HepG2 (cell line): ENCODE data around the gene EPO. TPM values are rescaled to one million over a fixed set of nuclear protein-coding genes. Genes with fewer than 3 reads are reported as not detected.
A peak's percentile ranks its signal among the peaks of the same experiment; 100 is the strongest.

Experiments used
- FIP1L1 ChIP-seq: fragments of 200-400 bp; formaldehyde crosslinking; IDR thresholded peaks from 2 replicates; pipeline ENCODE4 v1.6.1; 2018; ENCODE audit warnings: low read depth, mild to moderate bottlenecking, low read length, moderate library complexity, borderline replicate concordance; ENCODE audit not compliant: insufficient read depth
- FOXK1 ChIP-seq: sonication (generic); formaldehyde crosslinking; IDR thresholded peaks from 2 replicates; pipeline ENCODE4 v1.4.0; 2020; ENCODE audit warnings: low read depth, missing genetic modification reagents, borderline replicate concordance
- GABPA ChIP-seq, 2 experiments: IDR thresholded peaks; 2 replicates each; pipeline ENCODE4 v1.6.1; 2011 to 2016; ENCODE audit warnings: low read depth in 2 of 2, low read length in 1 of 2, missing biosample characterization in 1 of 2, missing genetic modification characterization in 1 of 2
- POLR2A ChIP-seq, 2 experiments: IDR thresholded peaks; 2 replicates each; pipeline ENCODE4 v1.6.1; 2011; ENCODE audit warnings: low read depth in 2 of 2, low read length in 2 of 2, mild to moderate bottlenecking in 1 of 2, moderate library complexity in 1 of 2; ENCODE audit not compliant: insufficient read depth in 1 of 2
- RFXANK ChIP-seq: IDR thresholded peaks from 2 replicates; pipeline ENCODE4 v1.6.1; 2016
- ZMYM4 ChIP-seq: sonication (generic); formaldehyde crosslinking; IDR thresholded peaks from 2 replicates; pipeline ENCODE4 v1.8.1; 2023; ENCODE audit warnings: mild to moderate bottlenecking, missing genetic modification reagents
- ZNF121 ChIP-seq: sonication (generic); formaldehyde crosslinking; IDR thresholded peaks from 2 replicates; pipeline ENCODE4 v1.5.0; 2020; ENCODE audit warnings: mild to moderate bottlenecking, missing genetic modification reagents
- ZNF124 ChIP-seq: sonication (generic); formaldehyde crosslinking; IDR thresholded peaks from 2 replicates; pipeline ENCODE4 v1.4.0; 2020; ENCODE audit warnings: missing genetic modification reagents
- ZNF17 ChIP-seq: sonication (generic); formaldehyde crosslinking; IDR thresholded peaks from 2 replicates; pipeline ENCODE4 v1.5.0; 2020; ENCODE audit warnings: mild to moderate bottlenecking, missing genetic modification reagents
- ZNF180 ChIP-seq: sonication (generic); formaldehyde crosslinking; IDR thresholded peaks from 2 replicates; pipeline ENCODE4 v1.4.0; 2020; ENCODE audit warnings: low read depth, missing genetic modification reagents, borderline replicate concordance
- ZNF441 ChIP-seq: sonication (generic); formaldehyde crosslinking; IDR thresholded peaks from 2 replicates; pipeline ENCODE4 v1.7.0; 2021; ENCODE audit warnings: missing genetic modification reagents, borderline replicate concordance
- ZNF670 ChIP-seq: sonication (generic); formaldehyde crosslinking; IDR thresholded peaks from 2 replicates; pipeline ENCODE4 v1.8.0; 2022; ENCODE audit warnings: mild to moderate bottlenecking, missing genetic modification reagents, borderline replicate concordance
- ZNF678 ChIP-seq: sonication (generic); formaldehyde crosslinking; IDR thresholded peaks from 2 replicates; pipeline ENCODE4 v1.4.0; 2020; ENCODE audit warnings: mild to moderate bottlenecking, missing genetic modification reagents
- polyA plus RNA-seq, 8 experiments: library from polyadenylated mRNA; depleted of rRNA in 3 of 8; stranded (reverse) in 7 of 8; unstranded in 1 of 8; fragments of >200 nt; fragmentation: Illumina TruSeq in 4 of 8; extraction: Trizol in 4 of 8; gene quantifications; 2 replicates each; pipeline versions ENCODE4 v1.2.1 to v1.2.3, GENCODE V29; 2011 to 2016; ENCODE audit warnings: low read depth in 4 of 8, missing spikeins in 1 of 8, mixed read lengths in 1 of 8; ENCODE audit not compliant: insufficient read depth in 1 of 8
- total RNA-seq, 5 experiments: library from RNA; depleted of rRNA; stranded (reverse); fragments of >200 nt; fragmentation: Illumina TruSeq; extraction: Trizol; gene quantifications; 2 replicates each; pipeline ENCODE4 v1.2.3, GENCODE V29; 2016; ENCODE audit warnings: low read depth in 1 of 5
- TF ChIP-seq, protein P1 (sequence below): sonication (generic); formaldehyde crosslinking; IDR thresholded peaks from 2 replicates; pipeline ENCODE4 v1.8.1; 2023; ENCODE audit warnings: missing genetic modification reagents, inconsistent platforms, borderline replicate concordance
- TF ChIP-seq, protein P2 (sequence below): sonication (generic); formaldehyde crosslinking; IDR thresholded peaks from 2 replicates; pipeline ENCODE4 v1.5.0; 2020; ENCODE audit warnings: missing genetic modification reagents, mild to moderate bottlenecking, borderline replicate concordance
- TF ChIP-seq, protein P3 (sequence below): sonication (generic); formaldehyde crosslinking; IDR thresholded peaks from 2 replicates; pipeline ENCODE4 v1.8.1; 2023; ENCODE audit warnings: mild to moderate bottlenecking, missing genetic modification reagents, borderline replicate concordance
- TF ChIP-seq, protein P4 (sequence below): IDR thresholded peaks from 2 replicates; pipeline ENCODE4 v1.6.1; 2016; ENCODE audit warnings: low read depth
- TF ChIP-seq, protein P5 (sequence below): sonication (generic); formaldehyde crosslinking; IDR thresholded peaks from 2 replicates; pipeline ENCODE4 v1.9.0; 2022; ENCODE audit warnings: low read depth, missing genetic modification reagents
- TF ChIP-seq, protein P6 (sequence below): sonication (generic); formaldehyde crosslinking; IDR thresholded peaks from 2 replicates; pipeline ENCODE4 v1.4.0; 2020; ENCODE audit warnings: missing genetic modification reagents, mild to moderate bottlenecking, borderline replicate concordance

Gene EPO
- total and polyA plus RNA-seq, 2 of the 13 experiments (the other 11 are each of a cell fraction or from before 2014, with no cell fraction given), result 10.3 to 25.7 TPM

DNA sequence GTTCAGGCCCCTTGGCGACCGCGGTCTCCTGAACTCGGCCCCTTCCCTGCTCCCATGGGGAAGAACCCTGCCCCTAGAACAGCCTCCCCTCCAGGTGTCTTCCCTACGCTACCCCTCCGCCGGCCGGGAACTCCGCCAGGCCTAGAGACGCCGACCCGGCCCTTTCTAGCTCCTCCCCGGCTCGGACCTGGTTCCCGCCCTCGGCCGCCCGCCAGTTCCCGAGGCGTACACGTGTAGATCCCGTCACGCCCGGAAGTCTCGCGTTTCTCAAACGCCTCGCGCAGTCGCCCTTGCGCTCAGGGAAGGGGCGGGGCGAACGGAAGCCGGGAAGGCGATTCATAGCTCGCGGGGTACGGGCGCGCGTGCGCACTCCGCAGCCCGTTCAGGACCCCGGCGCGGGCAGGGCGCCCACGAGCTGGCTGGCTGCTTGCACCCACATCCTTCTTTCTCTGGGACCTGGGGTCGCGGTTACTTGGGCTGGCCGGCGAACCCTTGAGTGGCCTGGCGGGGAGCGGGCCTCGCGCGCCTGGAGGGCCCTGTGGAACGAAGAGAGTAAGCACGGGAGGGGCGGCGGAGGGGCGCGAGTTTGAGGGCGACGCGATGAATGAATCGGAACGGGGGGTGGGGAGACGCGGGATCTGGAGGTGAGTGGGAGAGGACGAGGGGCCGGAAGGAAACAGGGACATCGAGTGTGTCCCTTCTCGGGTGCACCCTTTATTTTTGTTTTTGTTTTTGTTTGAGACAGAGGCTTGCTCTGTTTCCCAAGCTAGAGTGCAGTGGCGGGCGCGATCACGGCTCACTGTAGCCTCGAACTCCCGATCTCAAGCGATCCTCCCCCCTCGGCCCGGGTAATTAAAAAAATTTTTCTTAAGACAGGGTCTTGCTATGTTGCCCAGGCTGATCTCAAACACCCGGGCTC, 14.3 kb upstream of the EPO start, which contains the start of gene POP7 (continued):
- TF ChIP-seq, protein P1, sequence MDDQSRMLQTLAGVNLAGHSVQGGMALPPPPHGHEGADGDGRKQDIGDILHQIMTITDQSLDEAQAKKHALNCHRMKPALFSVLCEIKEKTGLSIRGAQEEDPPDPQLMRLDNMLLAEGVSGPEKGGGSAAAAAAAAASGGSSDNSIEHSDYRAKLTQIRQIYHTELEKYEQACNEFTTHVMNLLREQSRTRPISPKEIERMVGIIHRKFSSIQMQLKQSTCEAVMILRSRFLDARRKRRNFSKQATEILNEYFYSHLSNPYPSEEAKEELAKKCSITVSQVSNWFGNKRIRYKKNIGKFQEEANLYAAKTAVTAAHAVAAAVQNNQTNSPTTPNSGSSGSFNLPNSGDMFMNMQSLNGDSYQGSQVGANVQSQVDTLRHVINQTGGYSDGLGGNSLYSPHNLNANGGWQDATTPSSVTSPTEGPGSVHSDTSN (CRISPR knock-in tag), result peak; percentile 41; the same call in 1 of the 2 replicates
- TF ChIP-seq POLR2A (IDR thresholded peaks at IDR 0.05; ENCODE audit: insufficient read depth in 1 of 2, low read depth in 2 of 2, low read length in 2 of 2) (peak; percentile 51 to 89), ZNF180 (CRISPR knock-in tag) (no peak), ZNF17 (no peak; the same call in 1 of the 2 replicates), ZNF441 (CRISPR knock-in tag) (peak; percentile 59; the same call in 1 of the 2 replicates), ZNF124 (CRISPR knock-in tag) (no peak), FOXK1 (CRISPR knock-in tag) (peak; percentile 59; the same call in 1 of the 2 replicates), FIP1L1 (no peak; the same call in 1 of the 2 replicates), GABPA (IDR thresholded peaks at IDR 0.05; ENCODE audit: low read depth, low read length) (peak; percentile 27; the same call in 1 of the 2 replicates), GABPA (CRISPR knock-in tag; IDR thresholded peaks at IDR 0.05; ENCODE audit: low read depth) (peak; percentile 83), ZMYM4 (CRISPR knock-in tag) (peak; percentile 80), ZNF121 (CRISPR knock-in tag) (no peak; the same call in 1 of the 2 replicates), RFXANK (CRISPR knock-in tag) (no peak), ZNF670 (CRISPR knock-in tag) (peak; percentile 83; the same call in 1 of the 2 replicates), ZNF678 (CRISPR knock-in tag) (no peak)
- TF ChIP-seq, protein P2, sequence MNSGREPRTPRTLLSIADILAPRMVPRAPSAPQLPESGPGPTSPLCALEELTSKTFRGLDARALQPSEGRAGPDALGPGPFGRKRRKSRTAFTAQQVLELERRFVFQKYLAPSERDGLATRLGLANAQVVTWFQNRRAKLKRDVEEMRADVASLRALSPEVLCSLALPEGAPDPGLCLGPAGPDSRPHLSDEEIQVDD (CRISPR knock-in tag), result no peak
- TF ChIP-seq, protein P3, sequence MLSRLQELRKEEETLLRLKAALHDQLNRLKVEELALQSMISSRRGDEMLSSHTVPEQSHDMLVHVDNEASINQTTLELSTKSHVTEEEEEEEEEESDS, result no peak
- TF ChIP-seq, protein P4, sequence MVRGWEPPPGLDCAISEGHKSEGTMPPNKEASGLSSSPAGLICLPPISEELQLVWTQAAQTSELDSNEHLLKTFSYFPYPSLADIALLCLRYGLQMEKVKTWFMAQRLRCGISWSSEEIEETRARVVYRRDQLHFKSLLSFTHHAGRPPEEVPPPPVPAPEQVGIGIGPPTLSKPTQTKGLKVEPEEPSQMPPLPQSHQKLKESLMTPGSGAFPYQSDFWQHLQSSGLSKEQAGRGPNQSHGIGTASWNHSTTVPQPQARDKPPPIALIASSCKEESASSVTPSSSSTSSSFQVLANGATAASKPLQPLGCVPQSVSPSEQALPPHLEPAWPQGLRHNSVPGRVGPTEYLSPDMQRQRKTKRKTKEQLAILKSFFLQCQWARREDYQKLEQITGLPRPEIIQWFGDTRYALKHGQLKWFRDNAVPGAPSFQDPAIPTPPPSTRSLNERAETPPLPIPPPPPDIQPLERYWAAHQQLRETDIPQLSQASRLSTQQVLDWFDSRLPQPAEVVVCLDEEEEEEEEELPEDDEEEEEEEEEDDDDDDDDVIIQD (CRISPR knock-in tag), result 0 out of 2 replicates have a peak, but pooled peaks have one; percentile 40
- TF ChIP-seq, protein P5, sequence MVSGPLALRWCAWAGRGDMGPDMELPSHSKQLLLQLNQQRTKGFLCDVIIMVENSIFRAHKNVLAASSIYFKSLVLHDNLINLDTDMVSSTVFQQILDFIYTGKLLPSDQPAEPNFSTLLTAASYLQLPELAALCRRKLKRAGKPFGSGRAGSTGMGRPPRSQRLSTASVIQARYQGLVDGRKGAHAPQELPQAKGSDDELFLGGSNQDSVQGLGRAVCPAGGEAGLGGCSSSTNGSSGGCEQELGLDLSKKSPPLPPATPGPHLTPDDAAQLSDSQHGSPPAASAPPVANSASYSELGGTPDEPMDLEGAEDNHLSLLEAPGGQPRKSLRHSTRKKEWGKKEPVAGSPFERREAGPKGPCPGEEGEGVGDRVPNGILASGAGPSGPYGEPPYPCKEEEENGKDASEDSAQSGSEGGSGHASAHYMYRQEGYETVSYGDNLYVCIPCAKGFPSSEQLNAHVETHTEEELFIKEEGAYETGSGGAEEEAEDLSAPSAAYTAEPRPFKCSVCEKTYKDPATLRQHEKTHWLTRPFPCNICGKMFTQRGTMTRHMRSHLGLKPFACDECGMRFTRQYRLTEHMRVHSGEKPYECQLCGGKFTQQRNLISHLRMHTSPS (CRISPR knock-in tag), result peak; percentile 59; the same call in 1 of the 2 replicates
- TF ChIP-seq, protein P6, sequence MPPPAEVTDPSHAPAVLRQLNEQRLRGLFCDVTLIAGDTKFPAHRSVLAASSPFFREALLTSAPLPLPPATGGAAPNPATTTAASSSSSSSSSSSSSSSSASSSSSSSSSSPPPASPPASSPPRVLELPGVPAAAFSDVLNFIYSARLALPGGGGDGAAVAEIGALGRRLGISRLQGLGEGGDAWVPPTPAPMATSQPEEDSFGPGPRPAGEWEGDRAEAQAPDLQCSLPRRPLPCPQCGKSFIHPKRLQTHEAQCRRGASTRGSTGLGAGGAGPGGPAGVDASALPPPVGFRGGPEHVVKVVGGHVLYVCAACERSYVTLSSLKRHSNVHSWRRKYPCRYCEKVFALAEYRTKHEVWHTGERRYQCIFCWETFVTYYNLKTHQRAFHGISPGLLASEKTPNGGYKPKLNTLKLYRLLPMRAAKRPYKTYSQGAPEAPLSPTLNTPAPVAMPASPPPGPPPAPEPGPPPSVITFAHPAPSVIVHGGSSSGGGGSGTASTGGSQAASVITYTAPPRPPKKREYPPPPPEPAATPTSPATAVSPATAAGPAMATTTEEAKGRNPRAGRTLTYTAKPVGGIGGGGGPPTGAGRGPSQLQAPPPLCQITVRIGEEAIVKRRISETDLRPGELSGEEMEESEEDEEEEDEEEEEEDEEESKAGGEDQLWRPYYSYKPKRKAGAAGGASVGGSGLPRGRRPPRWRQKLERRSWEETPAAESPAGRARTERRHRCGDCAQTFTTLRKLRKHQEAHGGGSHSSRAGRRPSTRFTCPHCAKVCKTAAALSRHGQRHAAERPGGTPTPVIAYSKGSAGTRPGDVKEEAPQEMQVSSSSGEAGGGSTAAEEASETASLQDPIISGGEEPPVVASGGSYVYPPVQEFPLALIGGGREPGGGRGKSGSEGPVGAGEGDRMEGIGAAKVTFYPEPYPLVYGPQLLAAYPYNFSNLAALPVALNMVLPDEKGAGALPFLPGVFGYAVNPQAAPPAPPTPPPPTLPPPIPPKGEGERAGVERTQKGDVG (CRISPR knock-in tag), result peak; percentile 90; the same call in 1 of the 2 replicates
